HEK293T (cell line): ENCODE data around the gene PDE3A.

Experiments
- ARNT ChIP-seq: fragments of 450-650 bp; IDR thresholded peaks from 2 replicates; pipeline ENCODE4 v1.6.1; 2017; ENCODE audit warnings: mild to moderate bottlenecking
- BHLHE40 ChIP-seq: fragments of 450-650 bp; IDR thresholded peaks from 2 replicates; pipeline ENCODE4 v1.6.1; 2016; ENCODE audit warnings: mild to moderate bottlenecking, moderate library complexity, borderline replicate concordance
- CTBP1 ChIP-seq: fragments of 450-650 bp; IDR thresholded peaks from 2 replicates; pipeline ENCODE4 v1.6.1; 2016; ENCODE audit warnings: borderline replicate concordance
- ELF4 ChIP-seq: fragments of 450-650 bp; IDR thresholded peaks from 2 replicates; pipeline ENCODE4 v1.6.1; 2017; ENCODE audit warnings: antibody characterized with exemption
- FOXA1 ChIP-seq: fragments of 450-650 bp; IDR thresholded peaks from 2 replicates; pipeline ENCODE4 v1.6.1; 2016; ENCODE audit warnings: mild to moderate bottlenecking
- FOXM1 ChIP-seq: fragments of 450-650 bp; IDR thresholded peaks from 2 replicates; pipeline ENCODE4 v1.6.1; 2017; ENCODE audit warnings: mild to moderate bottlenecking, borderline replicate concordance
- HDGF ChIP-seq: fragments of 450-650 bp; IDR thresholded peaks from 2 replicates; pipeline ENCODE4 v1.6.1; 2017; ENCODE audit warnings: antibody characterized with exemption, borderline replicate concordance
- L3MBTL2 ChIP-seq: fragments of 450-650 bp; conservative IDR thresholded peaks from 2 replicates; pipeline ENCODE4 v1.6.1; 2016; ENCODE audit warnings: mild to moderate bottlenecking
- LEF1 ChIP-seq: fragments of 450-650 bp; IDR thresholded peaks from 2 replicates; pipeline ENCODE4 v1.6.1; 2017; ENCODE audit warnings: mild to moderate bottlenecking, borderline replicate concordance
- NFRKB ChIP-seq: fragments of 450-650 bp; IDR thresholded peaks from 2 replicates; pipeline ENCODE4 v1.6.1; 2016; ENCODE audit warnings: mild to moderate bottlenecking, moderate library complexity
- PKNOX1 ChIP-seq: fragments of 450-650 bp; IDR thresholded peaks from 2 replicates; pipeline ENCODE4 v1.6.1; 2016
- SP1 ChIP-seq: fragments of 450-650 bp; IDR thresholded peaks from 2 replicates; pipeline ENCODE4 v1.6.1; 2017
- SUZ12 ChIP-seq: fragments of 450-650 bp; IDR thresholded peaks from 2 replicates; pipeline ENCODE4 v1.6.1; 2016; ENCODE audit warnings: mild to moderate bottlenecking
- TARDBP ChIP-seq: fragments of 450-650 bp; IDR thresholded peaks from 2 replicates; pipeline ENCODE4 v1.6.1; 2016

GRCh38 chr12:20469756-20470155, 101.4 kb downstream of the PDE3A start:
- no peak for TF ChIP-seq CTBP1
- no peak for TF ChIP-seq SP1
- no peak for TF ChIP-seq LEF1
- TF ChIP-seq SUZ12: no peak
- TF ChIP-seq ARNT: no peak
- TF ChIP-seq ELF4: no peak
- no peak for TF ChIP-seq TARDBP
- TF ChIP-seq FOXM1: no peak
- TF ChIP-seq L3MBTL2: no peak
- TF ChIP-seq PKNOX1: no peak
- no peak for TF ChIP-seq FOXA1
- TF ChIP-seq NFRKB: no peak
- TF ChIP-seq BHLHE40: no peak
- no peak for TF ChIP-seq HDGF
